Activated CD8-positive, alpha-beta memory T cell treated with anti-CD3 and anti-CD28 coated beads for 4 hours (primary cell): ENCODE results near the gene FBXO47.
A peak's percentile ranks its signal among the peaks of the same experiment; 100 is the strongest.

Source experiments
- DNase-seq, 2 donors: peaks; one replicate each; pipeline ENCODE4 v3.0.0-alpha.2; 2020; ENCODE audit warnings: low read depth in 2 of 2

FBXO47 gene

GRCh38 chr17:38967290-38967738 is at the start of gene FBXO47:
TSS of gene FBXO47 (minus strand) at chr17:38967403. CDS start at chr17:38963025, 4,378 bp downstream.
- DNase-seq, result peak; percentile 69 to 74

- no peak for DNase-seq
Observed at GRCh38 chr17:39016193-39017153, 49.3 kb upstream of the FBXO47 start.

GRCh38 chr17:39015546-39015935 is 48.3 kb upstream of the FBXO47 start:
- no peak for DNase-seq

GRCh38 chr17:39014795-39015545 is 47.8 kb upstream of the FBXO47 start:
- DNase-seq, result no peak

GRCh38 chr17:39014044-39014794 is 47.0 kb upstream of the FBXO47 start:
- DNase-seq, result no peak

- no peak for DNase-seq
Observed at GRCh38 chr17:39012725-39013124, 45.5 kb upstream of the FBXO47 start.

GRCh38 chr17:39011907-39012468 is 44.8 kb upstream of the FBXO47 start:
- no peak for DNase-seq

- no peak for DNase-seq
Observed at GRCh38 chr17:39009581-39010001, 42.4 kb upstream of the FBXO47 start.

- DNase-seq, result no peak
Observed at GRCh38 chr17:39008633-39009032, 41.4 kb upstream of the FBXO47 start.

- DNase-seq, result peak; percentile 5 to 9
Observed at GRCh38 chr17:39002991-39003715, 36.0 kb upstream of the FBXO47 start.

- DNase-seq, result no peak
Observed at GRCh38 chr17:39001703-39002637, 34.8 kb upstream of the FBXO47 start.

- no peak for DNase-seq
Observed at GRCh38 chr17:39000021-39000601, 32.9 kb upstream of the FBXO47 start.

- DNase-seq, result no peak
Observed at GRCh38 chr17:38996660-38997337, 29.6 kb upstream of the FBXO47 start.

- no peak for DNase-seq
Observed at GRCh38 chr17:38994026-38994425, 26.8 kb upstream of the FBXO47 start.

- no peak for DNase-seq
Observed at GRCh38 chr17:38984666-38985065, 17.5 kb upstream of the FBXO47 start.

- DNase-seq, result peak in 1 of 2 donors; percentile 25
Observed at GRCh38 chr17:38982858-38983746, 15.9 kb upstream of the FBXO47 start.

- no peak for DNase-seq
Observed at GRCh38 chr17:38981636-38982035, 14.4 kb upstream of the FBXO47 start.
